Upper lobe of left lung (tissue), 4 donors: ENCODE results near the gene LPIN1.

ENCODE experiments used
- EP300 ChIP-seq, 4 donors: sonication (generic); formaldehyde crosslinking; IDR thresholded peaks; one replicate each; pipeline ENCODE4 v1.5.1; 2017; ENCODE audit warnings: antibody characterized with exemption in 4 of 4, control low read depth in 2 of 4
- POLR2A ChIP-seq, 4 donors: fragments of 450-650 bp; IDR thresholded peaks; one replicate each; pipeline ENCODE4 v1.5.1; 2016 to 2017; ENCODE audit warnings: antibody characterized with exemption in 4 of 4, mild to moderate bottlenecking in 2 of 4
- POLR2AphosphoS5 ChIP-seq, 2 donors: sonication (generic); formaldehyde crosslinking; IDR thresholded peaks; one replicate each; pipeline ENCODE4 v1.5.1; 2017; ENCODE audit warnings: antibody characterized with exemption in 2 of 2
- TF ChIP-seq, protein P1 (sequence below), 6 experiments: fragments of 450-650 bp in 4 of 6; fragments of 200-600 bp in 2 of 6; sonication (generic) in 2 of 6; IDR thresholded peaks; one replicate each; pipeline ENCODE4 v1.5.1; 2016 to 2019; ENCODE audit warnings: antibody characterized with exemption in 6 of 6

DNA sequence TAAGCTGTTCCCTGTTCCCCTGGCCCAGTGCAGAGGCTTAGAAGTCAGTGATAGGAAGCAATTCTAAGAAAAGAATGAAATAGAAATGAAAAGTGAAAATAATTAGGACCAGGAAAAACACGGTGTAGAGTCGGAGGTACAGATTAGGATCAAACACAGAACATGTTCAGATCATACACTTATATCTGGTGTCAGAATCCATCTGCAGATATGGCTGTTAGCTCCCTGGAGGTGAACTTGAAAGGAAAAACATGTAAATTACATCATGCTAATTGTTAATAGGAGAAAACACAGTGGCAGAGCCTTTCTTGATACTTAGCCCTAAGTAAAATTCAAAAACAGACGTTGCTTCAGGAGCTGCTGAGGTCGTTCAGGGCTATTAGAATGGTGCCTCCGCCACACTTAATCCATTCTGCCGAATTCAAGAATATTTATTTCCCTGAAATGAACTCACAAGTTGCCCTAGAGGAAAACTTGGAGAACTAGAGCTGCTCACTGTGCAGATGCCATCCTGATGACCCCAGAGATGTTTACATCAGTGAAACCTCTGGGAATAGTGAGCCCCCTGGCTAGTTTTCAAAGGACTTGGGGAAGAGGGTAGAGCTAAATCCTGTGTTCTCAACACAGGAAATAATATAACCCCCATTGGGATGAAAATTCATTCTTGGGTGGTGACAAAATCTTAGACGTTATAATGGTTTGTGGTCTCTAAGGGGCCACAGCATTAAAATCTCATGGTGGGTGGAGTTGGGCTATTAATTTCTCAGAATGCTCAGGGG, 27.5 kb downstream of the LPIN1 start:
- TF ChIP-seq, protein P1, sequence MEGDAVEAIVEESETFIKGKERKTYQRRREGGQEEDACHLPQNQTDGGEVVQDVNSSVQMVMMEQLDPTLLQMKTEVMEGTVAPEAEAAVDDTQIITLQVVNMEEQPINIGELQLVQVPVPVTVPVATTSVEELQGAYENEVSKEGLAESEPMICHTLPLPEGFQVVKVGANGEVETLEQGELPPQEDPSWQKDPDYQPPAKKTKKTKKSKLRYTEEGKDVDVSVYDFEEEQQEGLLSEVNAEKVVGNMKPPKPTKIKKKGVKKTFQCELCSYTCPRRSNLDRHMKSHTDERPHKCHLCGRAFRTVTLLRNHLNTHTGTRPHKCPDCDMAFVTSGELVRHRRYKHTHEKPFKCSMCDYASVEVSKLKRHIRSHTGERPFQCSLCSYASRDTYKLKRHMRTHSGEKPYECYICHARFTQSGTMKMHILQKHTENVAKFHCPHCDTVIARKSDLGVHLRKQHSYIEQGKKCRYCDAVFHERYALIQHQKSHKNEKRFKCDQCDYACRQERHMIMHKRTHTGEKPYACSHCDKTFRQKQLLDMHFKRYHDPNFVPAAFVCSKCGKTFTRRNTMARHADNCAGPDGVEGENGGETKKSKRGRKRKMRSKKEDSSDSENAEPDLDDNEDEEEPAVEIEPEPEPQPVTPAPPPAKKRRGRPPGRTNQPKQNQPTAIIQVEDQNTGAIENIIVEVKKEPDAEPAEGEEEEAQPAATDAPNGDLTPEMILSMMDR (IDR thresholded peaks at IDR 0.05), result no peak
- TF ChIP-seq EP300 (IDR thresholded peaks at IDR 0.05) (no peak), POLR2AphosphoS5 (IDR thresholded peaks at IDR 0.05) (no peak), POLR2A (IDR thresholded peaks at IDR 0.05) (no peak)
